Endothelial cell of umbilical vein (primary cell): ENCODE measurements around the gene ARHGAP27. TPM values are rescaled to one million over a fixed set of nuclear protein-coding genes. Genes with fewer than 3 reads are reported as not detected.

Experiments used
- BruUV-seq: library from RNA; stranded (reverse); fragments of 400-500 nt; replicated peaks from 2 replicates; lab custom pipeline; 2021; lab: Mats Ljungman, UMichigan
- CTCF ChIA-PET: fragments of 300-600, 350-600 bp; sonication (Branson Sonifier 250); formaldehyde crosslinking; loops from one replicate; lab custom pipeline; 2021; ENCODE audit warnings: antibody characterized with exemption, inconsistent platforms; lab: Charles Lee
- POLR2A ChIA-PET: fragments of 300-600, 350-600 bp; sonication (Branson Sonifier 250); formaldehyde crosslinking; loops from one replicate; lab custom pipeline; 2021; ENCODE audit warnings: antibody characterized with exemption, inconsistent platforms; lab: Charles Lee
- DNase-seq: peaks from one replicate; pipeline ENCODE4 v3.0.0-alpha.2; 2011; ENCODE audit warnings: low read depth, low spot score
- FAIRE-seq: peaks from 2 replicates; lab custom pipeline; 2011; peaks lifted over from hg19 to GRCh38; lab: Jason Lieb, UNC
- H2AFZ ChIP-seq: 2 replicates; pipeline ENCODE4 v1.6.0; 2012; ENCODE audit warnings: low read depth, low read length, control low read depth, inconsistent platforms
- H3K27ac ChIP-seq: 2 replicates; pipeline ENCODE4 v1.5.1; 2011; ENCODE audit warnings: low read depth, mild to moderate bottlenecking, control low read depth, low read length, moderate library complexity; ENCODE audit not compliant: insufficient read depth
- H3K27me3 ChIP-seq, 2 experiments: 2 replicates each; pipeline versions ENCODE4 v1.6.0 to v1.6.1; 2011; ENCODE audit warnings: low read length in 2 of 2, mixed read lengths in 1 of 2; ENCODE audit not compliant: control insufficient read depth in 2 of 2, insufficient read depth in 2 of 2
- H3K36me3 ChIP-seq, 2 experiments: 2 replicates in 1 of 2; 3 replicates in 1 of 2; pipeline ENCODE4 v1.5.1; 2011; ENCODE audit warnings: low read length in 2 of 2, mild to moderate bottlenecking in 1 of 2, moderate library complexity in 1 of 2; ENCODE audit not compliant: control insufficient read depth in 2 of 2, insufficient read depth in 2 of 2; ENCODE audit errors: extremely low read depth in 1 of 2
- H3K4me1 ChIP-seq: 3 replicates; pipeline ENCODE4 v1.5.1; 2011; ENCODE audit warnings: mild to moderate bottlenecking, low read length; ENCODE audit not compliant: control insufficient read depth, insufficient read depth; ENCODE audit errors: extremely low read depth
- H3K4me2 ChIP-seq: 2 replicates; pipeline ENCODE4 v1.6.1; 2011; ENCODE audit warnings: low read length, control low read depth, mixed read lengths; ENCODE audit not compliant: insufficient read depth
- H3K4me3 ChIP-seq, 3 experiments: fragments of 200-600 bp in 1 of 3; sonication (generic), shearing (Covaris generic) in 1 of 3; replicated peaks in 1 of 3; 2 replicates each; pipeline ENCODE4 v1.5.1; 2011 to 2016; ENCODE audit warnings: control low read depth in 3 of 3, low read length in 3 of 3, mild to moderate bottlenecking in 2 of 3, inconsistent platforms in 1 of 3, low read depth in 1 of 3, moderate library complexity in 1 of 3; ENCODE audit not compliant: insufficient read depth in 1 of 3
- H3K79me2 ChIP-seq: 2 replicates; pipeline ENCODE4 v1.6.0; 2012; ENCODE audit warnings: low read length, inconsistent platforms; ENCODE audit not compliant: control insufficient read depth, insufficient read depth
- H3K9ac ChIP-seq: replicated peaks from 2 replicates; pipeline ENCODE3; 2011; ENCODE audit warnings: low read length, control low read depth; ENCODE audit not compliant: insufficient read depth; ENCODE audit errors: extremely low read depth
- H3K9me1 ChIP-seq: replicated peaks from 3 replicates; pipeline ENCODE4 v1.6.0; 2011; ENCODE audit warnings: mild to moderate bottlenecking, low read length; ENCODE audit not compliant: control insufficient read depth, insufficient read depth; ENCODE audit errors: extremely low read depth
- H3K9me3 ChIP-seq: replicated peaks from 2 replicates; pipeline ENCODE4 v1.5.1; 2012; ENCODE audit warnings: low read length, inconsistent platforms; ENCODE audit not compliant: control insufficient read depth, insufficient read depth
- H4K20me1 ChIP-seq: replicated peaks from 2 replicates; pipeline ENCODE3; 2011; ENCODE audit warnings: mild to moderate bottlenecking, low read length; ENCODE audit not compliant: control insufficient read depth, insufficient read depth; ENCODE audit errors: extremely low read depth
- CTCF ChIP-seq, 2 donors: IDR thresholded peaks; 1 replicate in 1 of 2; 2 replicates in 1 of 2; pipeline ENCODE4 v1.5.1; 2011; ENCODE audit warnings: low read length in 2 of 2, mild to moderate bottlenecking in 2 of 2, moderate library complexity in 2 of 2, control low read depth in 1 of 2, inconsistent platforms in 1 of 2, low read depth in 1 of 2; ENCODE audit not compliant: insufficient read depth in 1 of 2; ENCODE audit errors: extremely low read depth in 1 of 2
- EZH2 ChIP-seq: IDR thresholded peaks from 2 replicates; pipeline ENCODE4 v1.6.1; 2012; ENCODE audit warnings: borderline replicate concordance, low read depth, mild to moderate bottlenecking, moderate library complexity, low read length, inconsistent platforms; ENCODE audit not compliant: severe bottlenecking
- FOS ChIP-seq: IDR thresholded peaks from 2 replicates; pipeline ENCODE4 v1.6.1; 2011; ENCODE audit warnings: mild to moderate bottlenecking, low read length, moderate library complexity, borderline replicate concordance; ENCODE audit not compliant: insufficient read depth
- GATA2 ChIP-seq: IDR thresholded peaks from 2 replicates; pipeline ENCODE4 v1.7.0; 2011; ENCODE audit warnings: low read depth, mild to moderate bottlenecking, moderate library complexity, mixed read lengths, low read length; ENCODE audit not compliant: insufficient read length, insufficient read depth
- JUN ChIP-seq: IDR thresholded peaks from 2 replicates; pipeline ENCODE4 v1.6.1; 2011; ENCODE audit warnings: borderline replicate concordance, low read depth; ENCODE audit not compliant: insufficient read length, insufficient read depth
- MAX ChIP-seq: IDR thresholded peaks from 2 replicates; pipeline ENCODE4 v1.6.1; 2011; ENCODE audit not compliant: insufficient read depth, insufficient read length
- MYC ChIP-seq: IDR thresholded peaks from one replicate; pipeline ENCODE4 v1.6.1; 2011; ENCODE audit warnings: mild to moderate bottlenecking, low read depth, low read length
- POLR2A ChIP-seq: IDR thresholded peaks from 2 replicates; pipeline ENCODE4 v1.6.1; 2012; ENCODE audit warnings: low read depth, mild to moderate bottlenecking, control low read depth, low read length
- POLR2AphosphoS5 ChIP-seq: IDR thresholded peaks from 2 replicates; pipeline ENCODE4 v1.6.1; 2012; ENCODE audit warnings: low read depth, mild to moderate bottlenecking, control low read depth, low read length, moderate library complexity; ENCODE audit not compliant: insufficient read depth
- dilution Hi-C: fragments of 300-500 bp; cut with MboI; formaldehyde crosslinking; loops from one replicate; pipeline ENCODE4 v1.15.0; 2019; ENCODE audit warnings: low sequenced_read_pairs; ENCODE audit not compliant: extremely low pct_ligation_motif_present
- intact Hi-C: fragments of 100-400 bp; cut with micrococcal nuclease; formaldehyde crosslinking; loops from one replicate; pipeline ENCODE4 v1.10.0; 2022
- polyA plus RNA-seq, 4 experiments: library from polyadenylated mRNA; depleted of rRNA in 3 of 4; stranded (reverse) in 3 of 4; unstranded in 1 of 4; fragments of >200 nt; gene quantifications; 2 replicates each; pipeline versions ENCODE4 v1.2.1 to v1.2.3, GENCODE V29; 2011 to 2012; ENCODE audit warnings: missing spikeins in 1 of 4
- total RNA-seq: library from RNA; stranded (reverse); gene quantifications from 2 replicates; pipeline ENCODE4 v1.2.3, GENCODE V29; 2021

ARHGAP27 gene
- total and polyA plus RNA-seq, 2 donors (not counting 3 experiments of a cell fraction or from before 2014, with no cell fraction given), result 21.0 to 47.0 TPM

GRCh38 chr17:45413498-45413923 lies 19.2 kb downstream of the ARHGAP27 start:
- no peak for TF ChIP-seq EZH2
- TF ChIP-seq POLR2A, result no peak
- no peak for TF ChIP-seq POLR2AphosphoS5
- TF ChIP-seq JUN, result no peak
- TF ChIP-seq GATA2, result no peak
- TF ChIP-seq FOS, result no peak
- TF ChIP-seq MYC, result no peak
- TF ChIP-seq MAX, result no peak
- TF ChIP-seq CTCF (IDR thresholded peaks at IDR 0.05; ENCODE audit: extremely low read depth in 1 of 2, insufficient read depth in 1 of 2, low read depth in 1 of 2, low read length in 2 of 2), result no peak
- FAIRE-seq (no peak), DNase-seq (no peak)
- Histone ChIP-seq H4K20me1 (no peaks in the 10 kb centered on the region), H3K27ac (no peak overlapping the region), H3K36me3 (no peaks in the 10 kb centered on the region), H3K27me3 (no peaks in the 10 kb centered on the region), H3K4me2 (no peak overlapping the region), H3K9me3 (no peaks in the 10 kb centered on the region), H3K9me1 (no peaks in the 10 kb centered on the region), H2AFZ (no peak overlapping the region), H3K79me2 (no peaks in the 10 kb centered on the region), H3K4me1 (peaks cover 12% of the 10 kb centered on the region), H3K4me3 (no peak overlapping the region), H3K9ac (no peak overlapping the region)
- CTCF ChIA-PET, result interaction anchor here (2.6 kb wide), 1 partner anchor 11 kb away, joined by 11 read pairs; no protein-coding TSS in a partner anchor
- intact Hi-C loops, result no loop called here
- no TSS peak for BruUV-seq
- dilution Hi-C loops, result no loop called here
- POLR2A ChIA-PET, result no interaction called here
